ENCODE results near the gene FOXP3. TPM values are rescaled to one million over a fixed set of nuclear protein-coding genes. Genes with fewer than 3 reads are reported as not detected.

The FOXP3 gene
- total and polyA plus RNA-seq, 2 of the 8 experiments (the other 6 are each of a cell fraction or from before 2014, with no cell fraction given), result 0.37 to 0.54 TPM

DNA sequence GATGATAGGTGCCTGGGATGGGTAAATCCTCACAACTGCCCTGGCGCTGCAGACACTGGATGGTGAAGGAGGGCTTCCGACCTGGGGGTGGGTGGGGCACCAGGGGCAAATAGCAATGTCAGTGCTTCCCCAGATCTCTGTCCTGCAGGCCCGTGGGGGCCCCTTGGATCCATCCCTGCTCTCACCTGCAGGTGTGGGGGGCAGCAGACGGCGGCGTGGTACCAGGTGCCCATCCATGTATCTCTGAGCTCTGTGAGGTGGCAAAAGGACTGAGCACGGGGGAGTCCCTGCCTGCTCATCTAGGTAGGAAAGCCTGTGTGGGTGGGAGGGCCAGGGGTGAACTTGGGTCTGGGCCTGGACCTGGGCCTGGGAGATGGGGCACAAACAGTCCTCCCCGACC lies 58.0 kb downstream of the FOXP3 start:
- no peak overlapping the region for H2AFZ ChIP-seq (ENCODE audit: low read length)
- no peaks in the 10 kb centered on the region for H3K27me3 ChIP-seq (replicated peaks in 1 of 4; ENCODE audit: control insufficient read depth in 3 of 4, extremely low read depth in 1 of 4, insufficient read depth in 3 of 4, low read length in 3 of 4)
- H3K4me1 ChIP-seq (replicated peaks in 1 of 4; ENCODE audit: control insufficient read depth in 3 of 4, insufficient read depth in 4 of 4, low read length in 3 of 4), result peaks cover 0 to 11% (median 2%) of the 10 kb centered on the region in 4 experiments; a peak in 2 of 7 replicates
- no peak overlapping the region for H2BK5ac ChIP-seq (ENCODE audit: low read depth, low read length)
- H3K9ac ChIP-seq (replicated peaks in 1 of 4; ENCODE audit: extremely low read depth in 1 of 4, low read depth in 3 of 4, low read length in 3 of 4), result no peak overlapping the region
- H3K56ac ChIP-seq (replicated peaks; ENCODE audit: insufficient read length, low read depth, low read length), result no peak overlapping the region
- FAIRE-seq (no peak), DNase-seq (ENCODE audit: low read depth in 1 of 2, low spot score in 2 of 2) (no peak)
- H3K4me2 ChIP-seq (ENCODE audit: insufficient read depth in 1 of 2, low read depth in 2 of 2, low read length in 2 of 2), result no peak overlapping the region
- no peak for TF ChIP-seq CREB1 (IDR thresholded peaks at IDR 0.05)
- no peak for TF ChIP-seq SRF (IDR thresholded peaks at IDR 0.05; ENCODE audit: low read depth, low read length)
- no peak for TF ChIP-seq KDM1A (IDR thresholded peaks at IDR 0.05; ENCODE audit: borderline replicate concordance, low read length)
- TF ChIP-seq EP300 (IDR thresholded peaks at IDR 0.05; ENCODE audit: borderline replicate concordance in 1 of 2, low read depth in 2 of 2, low read length in 2 of 2), result no peak
- no peak for TF ChIP-seq PHF8 (conservative IDR thresholded peaks at IDR 0.05; ENCODE audit: low read depth, low read length)
- no peak for TF ChIP-seq TBP (IDR thresholded peaks at IDR 0.05; ENCODE audit: low read depth, low read length)
- no peak overlapping the region for H3K18ac ChIP-seq (ENCODE audit: extremely low read depth, low read length)
- H2AK5ac ChIP-seq (ENCODE audit: low read depth, low read length), result no peak overlapping the region
- no peaks in the 10 kb centered on the region for H3K79me1 ChIP-seq (ENCODE audit: low read depth, low read length)
- no peaks in the 10 kb centered on the region for H3K23me2 ChIP-seq (ENCODE audit: low read depth, low read length)
- no peaks in the 10 kb centered on the region for H3K79me2 ChIP-seq (ENCODE audit: control insufficient read depth in 1 of 2, insufficient read depth in 2 of 2, low read length in 2 of 2)
- no peak overlapping the region for H4K5ac ChIP-seq (ENCODE audit: insufficient read length, low read depth, low read length)
- H3K23ac ChIP-seq (ENCODE audit: insufficient read length), result no peak overlapping the region
- no peaks in the 10 kb centered on the region for H3K36me3 ChIP-seq (ENCODE audit: control insufficient read depth in 2 of 4, insufficient read depth in 4 of 4, low read length in 3 of 4)
- no peak overlapping the region for H3K14ac ChIP-seq (ENCODE audit: insufficient read length)
- H2BK120ac ChIP-seq (replicated peaks; ENCODE audit: low read depth, low read length), result no peak overlapping the region
- no peak overlapping the region for H2BK20ac ChIP-seq (ENCODE audit: low read length)
- no peaks in the 10 kb centered on the region for H3K9me3 ChIP-seq (ENCODE audit: insufficient read depth in 2 of 2, low read depth in 1 of 2, low read length in 1 of 2)
- H4K20me1 ChIP-seq (replicated peaks in 1 of 2; ENCODE audit: control insufficient read depth in 1 of 2, insufficient read depth in 2 of 2, low read length in 2 of 2), result no peaks in the 10 kb centered on the region
- ChIA-PET CTCF (ENCODE audit: partially characterized antibody) (interaction anchor here (1.5 to 4.6 kb wide), 2 partner anchors 14 to 61 kb away, joined by 3 to 22 read pairs; no protein-coding TSS in a partner anchor), POLR2A (ENCODE audit: partially characterized antibody) (interaction anchor here (0.5 kb wide), 1 partner anchor 8 kb away, joined by 3 read pairs; no protein-coding TSS in a partner anchor)
- H4K91ac ChIP-seq (replicated peaks; ENCODE audit: insufficient read length, low read length), result no peak overlapping the region
- H3K27ac ChIP-seq (ENCODE audit: low read depth, low read length), result no peak overlapping the region
- H3K4me3 ChIP-seq (ENCODE audit: extremely low read depth in 1 of 4, insufficient read depth in 2 of 4, low read depth in 3 of 4, low read length in 4 of 4), result no peak overlapping the region
- no peak overlapping the region for H2BK12ac ChIP-seq (ENCODE audit: low read depth, low read length)
- H2BK15ac ChIP-seq (ENCODE audit: low read length), result no peak overlapping the region
- no CpG with 5 or more reads among the region's 8 CpGs for WGBS, 2 experiments (ENCODE audit: extremely low coverage in 1 of 2, insufficient coverage in 1 of 2, insufficient read length in 1 of 2, insufficient replicate concordance in 2 of 2, low coverage in 1 of 2, low lambda C conversion rate in 2 of 2, missing lambda C conversion rate in 1 of 2)
- no peak overlapping the region for H4K8ac ChIP-seq (ENCODE audit: extremely low read depth, insufficient read depth, low read length)
- H3K4ac ChIP-seq (replicated peaks; ENCODE audit: insufficient read length, low read depth, low read length), result no peak overlapping the region

Data from H1 (cell line).